CD4-positive, alpha-beta memory T cell (primary cell): Measurements from ENCODE around the gene TNFRSF13B. TPM values are rescaled to one million over a fixed set of nuclear protein-coding genes. Genes with fewer than 3 reads are reported as not detected.
A peak's percentile ranks its signal among the peaks of the same experiment; 100 is the strongest.
"Not testable (repeated sequence)": the region's sequence is repeated elsewhere in the genome, so short reads cannot be mapped to it uniquely, and the experiment has no call there.

Experiments
- CTCF ChIA-PET: fragments of 350-600 bp; sonication (Branson Sonifier 250); formaldehyde crosslinking; loops from one replicate; lab custom pipeline; 2021; ENCODE audit warnings: inconsistent platforms; ENCODE audit not compliant: partially characterized antibody; lab: Charles Lee
- POLR2A ChIA-PET: fragments of 350-600 bp; sonication (Branson Sonifier 250); formaldehyde crosslinking; loops from one replicate; lab custom pipeline; 2021; ENCODE audit not compliant: partially characterized antibody; lab: Charles Lee
- DNase-seq, 5 donors: peaks; one replicate each; pipeline versions ENCODE4 v3.0.0 to v3.0.0-alpha.2; 2020 to 2022; ENCODE audit warnings: mixed read lengths in 1 of 5
- H3K27ac ChIP-seq: one replicate; pipeline ENCODE4 v1.7.0; 2013; ENCODE audit warnings: low read depth, low read length
- H3K27me3 ChIP-seq: 2 replicates; pipeline ENCODE4 v1.7.0; 2013; ENCODE audit warnings: mild to moderate bottlenecking, low read length, moderate library complexity; ENCODE audit not compliant: insufficient read depth
- H3K36me3 ChIP-seq: 2 replicates; pipeline ENCODE4 v1.7.0; 2013; ENCODE audit warnings: mild to moderate bottlenecking, low read length, moderate library complexity; ENCODE audit not compliant: insufficient read depth
- H3K4me1 ChIP-seq: 2 replicates; pipeline ENCODE4 v1.7.0; 2013; ENCODE audit warnings: mild to moderate bottlenecking, low read length, moderate library complexity; ENCODE audit not compliant: insufficient read depth
- H3K4me3 ChIP-seq, 2 donors: one replicate each; pipeline ENCODE4 v1.7.0; 2013; ENCODE audit warnings: low read length in 2 of 2, mild to moderate bottlenecking in 1 of 2
- H3K9me3 ChIP-seq, 2 donors: one replicate each; pipeline ENCODE4 v1.7.0; 2013; ENCODE audit warnings: low read length in 2 of 2, control low read depth in 1 of 2; ENCODE audit not compliant: control insufficient read depth in 1 of 2
- H3K27ac Mint-ChIP-seq, 7 donors: one replicate each; pipeline ENCODE4 v1.8.0; 2020 to 2021; ENCODE audit warnings: mixed read lengths in 7 of 7, mild to moderate bottlenecking in 6 of 7, inconsistent platforms in 3 of 7, moderate library complexity in 3 of 7
- H3K27me3 Mint-ChIP-seq, 2 donors: one replicate each; pipeline ENCODE4 v1.8.0; 2020 to 2021; ENCODE audit warnings: mixed read lengths in 2 of 2
- H3K36me3 Mint-ChIP-seq, 2 donors: one replicate each; pipeline ENCODE4 v1.8.0; 2020 to 2021; ENCODE audit warnings: mixed read lengths in 2 of 2, inconsistent platforms in 1 of 2, mild to moderate bottlenecking in 1 of 2
- H3K4me1 Mint-ChIP-seq, 4 donors: one replicate each; pipeline ENCODE4 v1.8.0; 2020 to 2021; ENCODE audit warnings: mixed read lengths in 4 of 4, mild to moderate bottlenecking in 1 of 4
- H3K4me3 Mint-ChIP-seq, 8 donors: one replicate each; pipeline ENCODE4 v1.8.0; 2020 to 2021; ENCODE audit warnings: mixed read lengths in 8 of 8, mild to moderate bottlenecking in 7 of 8, moderate library complexity in 6 of 8, inconsistent platforms in 3 of 8
- H3K9me3 Mint-ChIP-seq, 8 donors: one replicate each; pipeline ENCODE4 v1.8.0; 2020 to 2021; ENCODE audit warnings: mixed read lengths in 8 of 8, mild to moderate bottlenecking in 5 of 8, inconsistent platforms in 3 of 8, moderate library complexity in 1 of 8
- intact Hi-C: fragments of 100-400 bp; cut with micrococcal nuclease; formaldehyde crosslinking; loops from one replicate; pipeline ENCODE4 v1.15.1; 2023
- polyA plus RNA-seq, 2 donors: library from polyadenylated mRNA; unstranded; fragments of 300-500 nt; fragmentation: Illumina TruSeq; gene quantifications; one replicate each; pipeline ENCODE4 v1.2.3, GENCODE V29; 2021
- total RNA-seq, 2 experiments: library from RNA; stranded (reverse); gene quantifications; one replicate each; pipeline ENCODE4 v1.2.3, GENCODE V29; 2021

Gene TNFRSF13B
- total and polyA plus RNA-seq, 4 experiments from 2014 or later: 0.78 TPM; not detected in 3

GRCh38 chr17:16908273-16908672 lies 63.6 kb downstream of the TNFRSF13B start:
- ChIA-PET POLR2A (no interaction called here), CTCF (no interaction called here)
- no peak overlapping the region for H3K4me3 Mint-ChIP-seq
- H3K27ac ChIP-seq: no peak overlapping the region
- intact Hi-C loops: no loop called here
- peaks cover 0 to 3% (median 0%) of the 10 kb centered on the region in 8 donors for H3K9me3 Mint-ChIP-seq
- no peaks in the 10 kb centered on the region for H3K9me3 ChIP-seq
- no peak overlapping the region for H3K27ac Mint-ChIP-seq
- H3K4me3 ChIP-seq: no peak overlapping the region
- DNase-seq: no peak
- H3K4me1 ChIP-seq: peaks cover 21% of the 10 kb centered on the region
- peaks cover 4% of the 10 kb centered on the region for H3K27me3 ChIP-seq
- H3K36me3 Mint-ChIP-seq: no peaks in the 10 kb centered on the region
- H3K4me1 Mint-ChIP-seq: peaks cover 11 to 26% (median 18%) of the 10 kb centered on the region in 4 donors
- no peaks in the 10 kb centered on the region for H3K36me3 ChIP-seq
- H3K27me3 Mint-ChIP-seq: peaks cover 7 to 45% of the 10 kb centered on the region in 2 donors

GRCh38 chr17:16906680-16907079 lies 65.2 kb downstream of the TNFRSF13B start:
- H3K27me3 Mint-ChIP-seq: peaks cover 16 to 48% of the 10 kb centered on the region in 2 donors
- H3K9me3 ChIP-seq: no peaks in the 10 kb centered on the region

DNA sequence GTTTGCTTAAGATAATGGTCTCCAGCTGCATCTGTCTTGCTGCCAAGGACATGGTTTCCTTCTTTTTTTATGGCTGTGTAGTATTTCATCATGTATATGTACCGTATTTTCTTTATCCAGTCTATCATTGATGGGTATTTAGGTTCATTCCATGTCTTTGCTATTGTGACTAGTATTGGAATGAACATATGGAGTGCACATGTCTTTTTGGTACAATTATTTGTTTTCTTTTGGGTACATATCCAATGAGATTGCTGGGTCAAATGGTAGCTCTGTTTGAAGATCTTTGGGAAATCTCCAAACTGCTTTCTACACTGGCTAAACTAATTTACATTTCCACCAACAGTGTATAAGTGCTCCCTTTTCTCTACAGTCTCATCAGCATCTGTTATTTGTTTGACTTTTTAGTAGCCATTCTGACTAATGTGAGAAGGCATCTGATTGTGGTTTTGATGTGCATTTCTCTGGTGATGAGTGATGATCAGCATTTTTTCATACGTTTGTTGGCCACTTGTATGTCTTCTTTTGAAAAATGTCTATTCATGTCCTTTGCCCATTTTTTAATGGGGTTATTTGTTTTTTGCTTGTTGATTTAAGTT lies 66.2 kb downstream of the TNFRSF13B start:
- H3K4me1 ChIP-seq: peaks cover 8% of the 10 kb centered on the region
- H3K27ac Mint-ChIP-seq: no peak overlapping the region
- no peak overlapping the region for H3K4me3 ChIP-seq
- H3K27me3 ChIP-seq: peaks cover 3% of the 10 kb centered on the region
- no peak overlapping the region for H3K4me3 Mint-ChIP-seq
- DNase-seq: no peak
- H3K27ac ChIP-seq: no peak overlapping the region
- POLR2A ChIA-PET: no interaction called here
- H3K36me3 ChIP-seq: no peaks in the 10 kb centered on the region
- H3K36me3 Mint-ChIP-seq: no peaks in the 10 kb centered on the region
- intact Hi-C loops: no loop called here
- CTCF ChIA-PET: no interaction called here
- peaks cover 0 to 3% (median 0%) of the 10 kb centered on the region in 8 donors for H3K9me3 Mint-ChIP-seq
- H3K4me1 Mint-ChIP-seq: peaks cover 7 to 18% (median 14%) of the 10 kb centered on the region in 4 donors
- H3K9me3 ChIP-seq: no peaks in the 10 kb centered on the region
- peaks cover 24 to 56% of the 10 kb centered on the region in 2 donors for H3K27me3 Mint-ChIP-seq

More at GRCh38 chr17:16906680-16907079, 65.2 kb downstream of the TNFRSF13B start:
- no peak overlapping the region for H3K27ac ChIP-seq
- H3K4me3 ChIP-seq: no peak overlapping the region
- Mint-ChIP-seq H3K27ac (peak overlapping the region in 3 of 7 donors; percentile 28 to 80 (median 28)), H3K4me3 (peak overlapping the region; percentile 3 to 75 (median 56)), H3K36me3 (no peaks in the 10 kb centered on the region), H3K9me3 (peaks cover 0 to 3% (median 0%) of the 10 kb centered on the region in 8 donors), H3K4me1 (peaks cover 11 to 24% (median 18%) of the 10 kb centered on the region in 4 donors)
- no peaks in the 10 kb centered on the region for H3K27me3 ChIP-seq
- peak in 1 of 5 donors; percentile 10 for DNase-seq
- peaks cover 15% of the 10 kb centered on the region for H3K4me1 ChIP-seq
- ChIA-PET CTCF (no interaction called here), POLR2A (no interaction called here)
- intact Hi-C loops: no loop called here
- H3K36me3 ChIP-seq: no peaks in the 10 kb centered on the region

DNA sequence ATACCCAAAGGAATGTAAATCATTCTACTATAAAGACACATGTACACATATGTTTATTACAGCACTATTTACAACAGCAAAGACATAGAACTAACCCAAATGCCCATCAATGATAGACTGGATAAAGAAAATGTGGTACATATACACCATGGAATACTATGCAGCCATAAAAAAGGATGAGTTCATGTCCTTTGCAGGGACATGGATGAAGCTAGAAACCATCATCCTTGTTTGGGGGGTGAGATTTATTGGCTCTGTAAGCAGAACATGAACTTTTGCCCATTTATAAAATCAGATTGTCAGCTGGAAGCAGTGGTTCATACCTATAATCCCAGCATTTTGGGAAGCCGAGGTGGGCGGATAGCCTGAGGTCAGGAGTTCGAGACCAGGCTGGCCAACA lies 68.8 kb downstream of the TNFRSF13B start:
- DNase-seq, H3K9me3 Mint-ChIP-seq, H3K36me3 Mint-ChIP-seq, H3K27me3 ChIP-seq, H3K27ac Mint-ChIP-seq, CTCF ChIA-PET, H3K4me1 ChIP-seq, H3K36me3 ChIP-seq, H3K4me3 ChIP-seq, H3K4me3 Mint-ChIP-seq, H3K27ac ChIP-seq, H3K9me3 ChIP-seq, intact Hi-C loops, POLR2A ChIA-PET: not testable (repeated sequence)
- Mint-ChIP-seq H3K27me3 (peaks cover 30 to 55% of the 10 kb centered on the region in 2 donors), H3K4me1 (peaks cover 5 to 11% (median 10%) of the 10 kb centered on the region in 4 donors)

- Histone ChIP-seq H3K27me3 (peaks cover 6% of the 10 kb centered on the region), H3K27ac (no peak overlapping the region), H3K9me3 (no peaks in the 10 kb centered on the region), H3K4me3 (no peak overlapping the region), H3K4me1 (no peaks in the 10 kb centered on the region), H3K36me3 (no peaks in the 10 kb centered on the region)
- no peak for DNase-seq
- Mint-ChIP-seq H3K27ac (peak overlapping the region in 2 of 7 donors; percentile 46 to 66), H3K36me3 (no peaks in the 10 kb centered on the region), H3K27me3 (peaks cover 27 to 38% of the 10 kb centered on the region in 2 donors), H3K4me1 (peaks cover 0 to 2% (median 0%) of the 10 kb centered on the region in 4 donors), H3K9me3 (peaks cover 0 to 3% (median 0%) of the 10 kb centered on the region in 8 donors), H3K4me3 (no peak overlapping the region)
- POLR2A ChIA-PET: no interaction called here
- intact Hi-C loops: no loop called here
- CTCF ChIA-PET: no interaction called here
Observed at GRCh38 chr17:16900288-16900882, 71.5 kb downstream of the TNFRSF13B start.

DNA sequence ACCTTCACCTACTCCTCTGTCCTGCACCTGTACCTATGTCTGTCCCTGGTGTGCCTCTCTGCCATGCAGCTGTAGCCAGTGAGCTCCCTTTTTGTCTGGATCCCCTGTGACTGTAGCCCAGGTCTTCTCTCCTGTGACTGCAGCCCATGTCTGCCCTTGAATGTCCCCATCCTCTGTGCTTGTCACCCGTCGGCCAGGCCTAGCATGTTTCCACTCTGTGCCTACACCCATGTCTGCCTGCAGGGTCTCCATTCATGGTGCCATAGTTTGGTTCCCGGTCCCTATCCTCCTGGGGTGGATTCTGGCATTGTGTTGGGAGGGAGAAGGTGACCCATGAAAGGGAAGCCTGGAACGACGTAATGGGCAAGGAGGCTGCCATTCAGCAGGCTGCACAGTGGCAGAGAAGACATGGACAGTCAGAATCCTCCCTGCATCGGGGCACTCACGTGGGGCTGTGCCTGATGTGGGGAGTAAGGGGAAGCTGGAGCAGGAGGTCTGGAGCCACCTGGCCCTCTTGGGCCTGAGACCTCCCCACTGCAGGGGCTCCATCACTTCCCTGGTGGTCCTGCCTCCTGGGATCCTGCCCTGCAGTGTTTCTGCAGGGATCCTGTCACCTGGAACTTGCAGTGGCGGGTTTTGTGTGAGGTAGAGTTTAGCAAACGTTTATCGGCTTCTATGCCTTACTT lies 74.6 kb downstream of the TNFRSF13B start:
- POLR2A ChIA-PET, H3K4me3 ChIP-seq, H3K9me3 ChIP-seq, CTCF ChIA-PET, H3K4me3 Mint-ChIP-seq, H3K4me1 ChIP-seq, H3K36me3 ChIP-seq, intact Hi-C loops, H3K9me3 Mint-ChIP-seq, H3K36me3 Mint-ChIP-seq, DNase-seq, H3K27ac ChIP-seq, H3K27me3 ChIP-seq, H3K4me1 Mint-ChIP-seq: not testable (repeated sequence)
- peaks cover 19 to 24% of the 10 kb centered on the region in 2 donors for H3K27me3 Mint-ChIP-seq
- peak overlapping the region in 1 of 7 donors; percentile 36 for H3K27ac Mint-ChIP-seq

DNA sequence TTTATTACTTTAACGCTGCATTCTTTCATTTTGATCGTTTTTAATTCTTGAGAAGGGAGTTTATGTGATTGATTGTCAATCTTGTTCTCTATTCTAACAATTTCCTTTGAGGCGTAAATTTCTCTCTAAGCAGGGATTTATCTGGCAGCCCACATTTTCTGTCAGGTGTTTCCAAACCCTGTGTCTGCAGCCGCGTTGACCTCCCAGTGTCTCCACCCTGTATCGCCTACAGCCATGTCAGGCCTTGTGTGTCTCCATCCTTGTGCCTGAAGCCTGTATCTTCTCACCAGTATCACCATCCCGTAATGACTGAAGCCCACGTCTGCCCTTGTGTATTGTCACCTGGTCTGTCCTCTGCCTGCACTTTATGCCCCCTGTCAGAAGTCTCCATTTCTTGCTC lies 75.7 kb downstream of the TNFRSF13B start:
- CTCF ChIA-PET, H3K4me3 ChIP-seq, H3K4me1 ChIP-seq, H3K36me3 Mint-ChIP-seq, H3K4me3 Mint-ChIP-seq, H3K9me3 Mint-ChIP-seq, H3K27me3 ChIP-seq, DNase-seq, intact Hi-C loops, H3K36me3 ChIP-seq, POLR2A ChIA-PET, H3K4me1 Mint-ChIP-seq, H3K9me3 ChIP-seq, H3K27ac ChIP-seq: not testable (repeated sequence)
- peaks cover 11 to 14% of the 10 kb centered on the region in 2 donors for H3K27me3 Mint-ChIP-seq
- peak overlapping the region in 1 of 7 donors; percentile 51 for H3K27ac Mint-ChIP-seq
